HEK293T (cell line): ENCODE results near the gene ASPSCR1.
"Not testable (repeated sequence)": the region's sequence is repeated elsewhere in the genome, so short reads cannot be mapped to it uniquely, and the experiment has no call there.

ENCODE experiments used
- CTCF ChIA-PET: fragments of 350-600 bp; formaldehyde crosslinking; extraction: SDS; loops from one replicate; lab custom pipeline; 2021; ENCODE audit warnings: antibody characterized with exemption, inconsistent platforms; lab: Yijun Ruan, JAX
- POLR2A ChIA-PET: fragments of 350-600 bp; formaldehyde crosslinking; extraction: SDS; loops from one replicate; lab custom pipeline; 2020; ENCODE audit warnings: antibody characterized with exemption, inconsistent platforms; lab: Yijun Ruan, JAX
- DNase-seq: peaks from one replicate; pipeline ENCODE4 v3.0.0; 2012; ENCODE audit warnings: mixed read lengths; ENCODE audit errors: extremely low spot score
- ARNT ChIP-seq: fragments of 450-650 bp; IDR thresholded peaks from 2 replicates; pipeline ENCODE4 v1.6.1; 2017; ENCODE audit warnings: mild to moderate bottlenecking
- BHLHE40 ChIP-seq: fragments of 450-650 bp; IDR thresholded peaks from 2 replicates; pipeline ENCODE4 v1.6.1; 2016; ENCODE audit warnings: mild to moderate bottlenecking, moderate library complexity, borderline replicate concordance
- CTBP1 ChIP-seq: fragments of 450-650 bp; IDR thresholded peaks from 2 replicates; pipeline ENCODE4 v1.6.1; 2016; ENCODE audit warnings: borderline replicate concordance
- ELF4 ChIP-seq: fragments of 450-650 bp; IDR thresholded peaks from 2 replicates; pipeline ENCODE4 v1.6.1; 2017; ENCODE audit warnings: antibody characterized with exemption
- FOXA1 ChIP-seq: fragments of 450-650 bp; IDR thresholded peaks from 2 replicates; pipeline ENCODE4 v1.6.1; 2016; ENCODE audit warnings: mild to moderate bottlenecking
- FOXK2 ChIP-seq: fragments of 450-650 bp; IDR thresholded peaks from 2 replicates; pipeline ENCODE4 v1.6.1; 2016; ENCODE audit warnings: mild to moderate bottlenecking
- FOXM1 ChIP-seq: fragments of 450-650 bp; IDR thresholded peaks from 2 replicates; pipeline ENCODE4 v1.6.1; 2017; ENCODE audit warnings: mild to moderate bottlenecking, borderline replicate concordance
- HDGF ChIP-seq: fragments of 450-650 bp; IDR thresholded peaks from 2 replicates; pipeline ENCODE4 v1.6.1; 2017; ENCODE audit warnings: antibody characterized with exemption, borderline replicate concordance
- L3MBTL2 ChIP-seq: fragments of 450-650 bp; conservative IDR thresholded peaks from 2 replicates; pipeline ENCODE4 v1.6.1; 2016; ENCODE audit warnings: mild to moderate bottlenecking
- LEF1 ChIP-seq: fragments of 450-650 bp; IDR thresholded peaks from 2 replicates; pipeline ENCODE4 v1.6.1; 2017; ENCODE audit warnings: mild to moderate bottlenecking, borderline replicate concordance
- NFRKB ChIP-seq: fragments of 450-650 bp; IDR thresholded peaks from 2 replicates; pipeline ENCODE4 v1.6.1; 2016; ENCODE audit warnings: mild to moderate bottlenecking, moderate library complexity
- SP1 ChIP-seq: fragments of 450-650 bp; IDR thresholded peaks from 2 replicates; pipeline ENCODE4 v1.6.1; 2017
- SUZ12 ChIP-seq: fragments of 450-650 bp; IDR thresholded peaks from 2 replicates; pipeline ENCODE4 v1.6.1; 2016; ENCODE audit warnings: mild to moderate bottlenecking
- TARDBP ChIP-seq: fragments of 450-650 bp; IDR thresholded peaks from 2 replicates; pipeline ENCODE4 v1.6.1; 2016
- ZNF384 ChIP-seq: fragments of 450-650 bp; IDR thresholded peaks from 2 replicates; pipeline ENCODE4 v1.6.1; 2016
- TF ChIP-seq, protein P1 (sequence below): fragments of 450-650 bp; IDR thresholded peaks from 2 replicates; pipeline ENCODE4 v1.6.1; 2016

ASPSCR1 gene

DNA sequence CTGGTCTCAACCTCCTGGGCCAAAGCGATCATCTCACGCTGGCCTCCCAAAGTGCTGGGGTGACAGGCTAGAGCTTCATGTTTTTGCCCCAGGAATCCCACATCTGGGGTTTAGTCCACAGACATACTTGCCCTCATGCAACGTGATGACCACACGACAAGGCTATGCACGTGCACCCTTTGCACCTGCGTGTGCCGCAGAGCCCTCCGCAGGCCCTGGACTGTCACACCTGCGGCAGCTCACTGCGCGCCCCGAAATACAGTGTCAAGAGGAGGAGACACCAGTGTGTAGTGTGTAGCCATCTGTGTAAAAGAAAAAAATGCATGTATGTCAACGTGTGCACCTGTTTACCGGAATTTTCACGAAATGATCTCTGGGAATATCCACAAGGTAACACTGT is 26.9 kb upstream of the ASPSCR1 start:
- CTCF ChIA-PET: interaction anchor here (1.6 kb wide), 1 partner anchor 9 kb away, joined by 8 read pairs; no protein-coding TSS in a partner anchor
- POLR2A ChIA-PET: no interaction called here
- DNase-seq: no peak
- TF ChIP-seq ARNT (no peak), HDGF (no peak), LEF1 (no peak), CTBP1 (no peak), FOXA1 (no peak), NFRKB (no peak)

DNA sequence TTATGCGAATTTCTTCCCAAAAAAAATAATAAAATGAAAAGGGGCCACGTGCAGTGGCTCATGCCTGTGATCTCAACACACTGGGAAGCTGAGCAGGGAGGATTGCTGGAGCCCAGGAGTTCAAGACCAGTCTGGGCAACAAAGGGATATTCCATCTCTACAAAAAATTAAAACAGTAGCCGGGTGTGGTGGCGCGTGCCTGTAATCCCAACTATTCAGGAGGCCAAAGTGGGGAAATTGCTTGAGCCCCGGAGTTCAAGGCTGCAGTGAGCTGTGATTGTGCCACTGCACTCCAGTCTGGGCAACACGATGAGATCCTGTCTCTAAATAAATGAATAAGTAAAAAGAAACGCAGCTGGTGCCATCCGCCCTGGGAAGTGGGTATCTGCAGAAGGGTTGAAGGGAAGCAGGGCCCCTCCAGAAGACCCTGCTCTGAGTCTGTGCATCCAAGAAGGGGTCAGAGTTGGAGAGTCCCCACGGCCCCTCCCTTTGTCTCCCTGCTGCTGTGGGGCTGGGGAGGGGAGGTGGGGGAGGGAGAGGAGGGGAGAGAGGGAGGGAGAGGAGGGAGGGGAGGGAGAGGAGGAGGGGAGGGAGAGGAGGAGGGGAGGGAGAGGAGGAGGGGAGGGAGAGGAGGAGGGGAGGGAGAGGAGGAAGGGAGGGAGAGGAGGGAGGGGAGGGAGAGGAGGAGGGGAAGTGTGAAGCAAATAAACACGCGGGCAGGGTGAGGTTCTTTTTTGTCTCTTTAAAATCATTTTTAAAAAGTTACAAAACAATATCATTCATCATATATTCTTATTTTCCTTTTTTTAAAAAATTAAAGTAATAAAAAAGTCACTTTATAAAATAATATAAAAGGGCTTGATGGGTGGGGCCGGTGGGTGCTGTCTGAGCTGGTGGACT is 25.4 kb upstream of the ASPSCR1 start:
- no peak for DNase-seq
- CTCF ChIA-PET: interaction anchor here (1.1 kb wide), 1 partner anchor 9 kb away, joined by 4 read pairs; no protein-coding TSS in a partner anchor
- no peak for TF ChIP-seq TARDBP
- TF ChIP-seq L3MBTL2: no peak
- POLR2A ChIA-PET: interaction anchor here (2.2 kb wide), 1 partner anchor 14 kb away, joined by 5 read pairs; no protein-coding TSS in a partner anchor

DNA sequence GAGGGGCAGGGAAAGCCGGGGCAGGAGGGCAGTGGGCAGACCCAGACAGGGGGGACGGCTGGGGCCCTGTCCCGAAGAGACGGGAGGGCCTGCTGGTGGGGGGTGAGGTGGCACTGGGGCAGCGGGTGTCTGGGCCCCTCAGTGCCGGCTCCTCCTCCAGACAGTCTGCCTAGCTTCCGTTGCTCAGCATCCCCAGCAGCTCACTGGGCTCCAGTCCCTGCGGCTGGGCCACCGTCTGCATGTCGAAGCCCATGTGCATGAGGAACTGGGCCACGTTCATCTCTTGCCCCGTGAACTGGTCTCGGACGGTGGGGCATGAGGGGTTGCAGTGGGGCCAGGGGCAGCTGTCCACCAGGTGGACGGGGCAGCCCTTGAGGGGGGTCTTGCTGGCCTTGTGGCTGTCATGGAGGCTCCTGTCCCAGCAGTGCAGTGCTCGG is 24.6 kb upstream of the ASPSCR1 start:
- CTCF ChIA-PET: interaction anchor here (1.1 kb wide), 1 partner anchor 10 kb away, joined by 4 read pairs; no protein-coding TSS in a partner anchor
- DNase-seq: no peak
- POLR2A ChIA-PET: interaction anchor here (1.9 to 2.2 kb wide), 2 partner anchors 15 to 82 kb away, joined by 4 to 5 read pairs; no protein-coding TSS in a partner anchor
- TF ChIP-seq HDGF: no peak
- TF ChIP-seq ARNT: no peak
- TF ChIP-seq, protein P1, sequence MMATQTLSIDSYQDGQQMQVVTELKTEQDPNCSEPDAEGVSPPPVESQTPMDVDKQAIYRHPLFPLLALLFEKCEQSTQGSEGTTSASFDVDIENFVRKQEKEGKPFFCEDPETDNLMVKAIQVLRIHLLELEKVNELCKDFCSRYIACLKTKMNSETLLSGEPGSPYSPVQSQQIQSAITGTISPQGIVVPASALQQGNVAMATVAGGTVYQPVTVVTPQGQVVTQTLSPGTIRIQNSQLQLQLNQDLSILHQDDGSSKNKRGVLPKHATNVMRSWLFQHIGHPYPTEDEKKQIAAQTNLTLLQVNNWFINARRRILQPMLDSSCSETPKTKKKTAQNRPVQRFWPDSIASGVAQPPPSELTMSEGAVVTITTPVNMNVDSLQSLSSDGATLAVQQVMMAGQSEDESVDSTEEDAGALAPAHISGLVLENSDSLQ: no peak
- no peak for TF ChIP-seq TARDBP
- TF ChIP-seq SUZ12: no peak
- TF ChIP-seq ZNF384: no peak
- no peak for TF ChIP-seq LEF1
- no peak for TF ChIP-seq NFRKB
- TF ChIP-seq FOXA1: no peak
- no peak for TF ChIP-seq SP1
- TF ChIP-seq CTBP1: no peak
- TF ChIP-seq FOXM1: no peak
- TF ChIP-seq ELF4: no peak
- TF ChIP-seq FOXK2: no peak
- no peak for TF ChIP-seq L3MBTL2
- no peak for TF ChIP-seq BHLHE40

DNA sequence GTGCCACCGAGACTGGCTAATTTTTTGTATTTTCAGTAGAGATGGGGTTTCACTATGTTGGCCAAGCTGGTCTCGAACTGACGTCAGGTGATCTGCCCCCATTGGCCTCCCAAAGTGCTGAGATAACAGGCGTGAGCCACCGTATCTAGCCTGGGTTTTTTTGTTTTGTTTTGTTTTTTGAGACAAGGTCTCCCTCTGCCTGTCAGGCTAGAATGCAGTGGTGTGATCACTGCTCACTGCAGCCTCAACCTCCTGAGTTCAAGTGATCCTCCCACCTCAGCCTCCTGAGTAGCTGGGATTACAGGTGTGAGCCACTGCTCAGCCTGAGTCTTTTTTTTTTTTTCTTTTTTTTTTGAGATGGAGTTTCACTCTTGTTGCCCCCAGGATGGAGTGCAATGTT is 24.0 kb upstream of the ASPSCR1 start:
- DNase-seq: not testable (repeated sequence)
- ChIA-PET CTCF (interaction anchor here (1.1 kb wide), 1 partner anchor 10 kb away, joined by 4 read pairs; no protein-coding TSS in a partner anchor), POLR2A (interaction anchor here (1.9 to 2.2 kb wide), 2 partner anchors 15 to 83 kb away, joined by 4 to 5 read pairs; no protein-coding TSS in a partner anchor)

DNA sequence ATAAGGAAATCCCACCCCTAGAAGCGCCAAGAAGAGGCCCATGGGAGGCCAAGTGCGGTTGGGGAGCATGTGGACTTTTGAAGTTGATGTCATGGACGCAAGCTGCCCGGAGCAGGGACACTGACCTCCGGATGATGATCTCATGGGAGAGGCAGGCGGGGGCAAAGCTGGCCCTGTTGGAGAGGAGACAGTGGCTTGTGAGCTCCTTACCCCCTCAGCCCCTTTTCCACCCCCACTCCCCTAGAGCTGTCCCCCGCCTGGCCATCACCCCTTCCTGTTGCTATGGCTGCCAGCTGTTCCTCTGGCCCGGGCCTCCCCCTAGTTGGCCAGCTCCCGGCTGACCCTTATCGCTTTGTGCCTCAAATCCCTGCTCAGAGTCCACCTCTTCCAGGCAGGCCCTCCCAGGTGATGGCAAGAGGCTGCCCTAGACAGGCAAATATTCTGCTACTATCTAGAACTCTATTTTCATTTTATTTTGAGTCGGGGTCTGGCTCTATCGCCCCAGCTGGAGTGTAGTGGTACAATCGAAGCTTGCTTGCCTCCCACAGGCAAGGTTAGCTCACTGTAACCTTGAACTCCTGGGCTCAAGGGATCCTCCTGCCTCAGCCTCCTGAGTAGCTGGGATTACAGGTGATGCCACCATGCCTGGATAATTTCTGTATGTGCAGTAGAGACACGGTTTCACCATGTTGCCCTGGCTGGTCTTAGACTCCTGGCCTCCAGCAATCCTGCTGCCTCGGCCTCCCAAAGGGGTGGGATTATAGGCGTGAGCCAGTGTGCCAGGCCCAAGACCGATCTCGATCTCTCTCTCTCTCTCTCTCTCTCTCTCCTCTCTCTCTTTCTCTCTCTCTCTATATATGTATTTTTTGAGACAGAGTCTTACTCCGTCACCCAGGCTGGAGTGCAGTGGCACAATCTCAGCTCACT is 23.0 kb upstream of the ASPSCR1 start:
- TF ChIP-seq CTBP1 (no peak), FOXK2 (no peak), SP1 (no peak), FOXM1 (no peak), HDGF (no peak), L3MBTL2 (no peak), SUZ12 (no peak), BHLHE40 (no peak), FOXA1 (no peak), LEF1 (no peak), NFRKB (no peak), ELF4 (no peak), TARDBP (no peak), ZNF384 (no peak), ARNT (no peak)
- TF ChIP-seq, protein P1: no peak
- CTCF ChIA-PET: interaction anchor here (1.3 kb wide), 1 partner anchor 76 kb away, joined by 3 read pairs; no protein-coding TSS in a partner anchor
- no peak for DNase-seq
- POLR2A ChIA-PET: interaction anchor here (0.7 to 2.2 kb wide), 3 partner anchors 16 to 85 kb away, joined by 3 to 5 read pairs (median 4); no protein-coding TSS in a partner anchor

DNA sequence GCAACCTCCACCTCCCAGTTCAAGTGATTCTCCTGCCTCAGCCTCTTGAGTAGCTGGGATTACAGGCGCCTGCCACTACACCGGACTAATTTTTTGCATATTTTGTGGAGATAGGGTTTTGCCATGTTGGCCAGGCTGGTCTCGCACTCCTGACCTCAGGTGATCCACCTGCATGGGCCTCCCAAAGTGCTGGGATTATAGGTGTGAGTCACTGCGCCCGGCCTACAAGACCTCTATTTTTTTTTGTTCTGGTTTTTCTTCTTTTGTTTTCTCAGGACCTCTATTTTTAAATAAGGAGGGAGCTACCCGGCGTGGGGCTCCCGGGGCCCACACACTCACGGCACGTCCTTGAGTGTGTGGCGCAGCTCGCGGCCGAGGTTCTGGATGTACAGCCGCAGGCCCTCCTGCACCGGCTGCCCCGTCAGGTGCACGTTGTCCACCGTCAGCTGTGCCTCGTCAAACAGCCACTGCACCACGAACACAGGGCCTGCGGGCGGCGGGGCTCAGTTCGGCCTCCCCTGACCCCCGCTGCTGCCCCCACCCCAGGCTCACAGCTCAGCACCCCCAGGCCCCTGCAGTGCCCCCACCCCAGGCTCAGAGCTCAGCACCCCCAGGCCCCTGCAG is 22.3 kb upstream of the ASPSCR1 start:
- TF ChIP-seq FOXM1: no peak
- TF ChIP-seq SUZ12: no peak
- TF ChIP-seq LEF1: no peak
- no peak for TF ChIP-seq TARDBP
- TF ChIP-seq NFRKB: no peak
- TF ChIP-seq BHLHE40: no peak
- TF ChIP-seq CTBP1: no peak
- TF ChIP-seq HDGF: no peak
- no peak for TF ChIP-seq ZNF384
- TF ChIP-seq FOXK2: no peak
- TF ChIP-seq, protein P1: no peak
- no peak for TF ChIP-seq FOXA1
- TF ChIP-seq ELF4: no peak
- no peak for TF ChIP-seq SP1
- no peak for TF ChIP-seq ARNT
- no peak for TF ChIP-seq L3MBTL2
- CTCF ChIA-PET: interaction anchor here (1.3 kb wide), 1 partner anchor 76 kb away, joined by 3 read pairs; no protein-coding TSS in a partner anchor
- DNase-seq: no peak
- POLR2A ChIA-PET: interaction anchor here (1.1 kb wide), 1 partner anchor 17 kb away, joined by 4 read pairs; no protein-coding TSS in a partner anchor
